CD4-positive, alpha-beta T cell (primary cell): ENCODE results near the gene BTBD1. TPM values are rescaled to one million over a fixed set of nuclear protein-coding genes. Genes with fewer than 3 reads are reported as not detected.

Experiments
- ATAC-seq: fragments of 200-7000 bp; cut with Tn5 transposase; one replicate; pipeline ENCODE4 v1.10.0; 2022; ENCODE audit warnings: mild to moderate bottlenecking; ENCODE audit not compliant: poor library complexity
- CTCF ChIA-PET: fragments of 350-600 bp; sonication (Branson Sonifier 250); formaldehyde crosslinking; loops from one replicate; lab custom pipeline; 2021; ENCODE audit warnings: antibody characterized with exemption, inconsistent platforms; lab: Charles Lee
- POLR2A ChIA-PET: fragments of 350-600 bp; sonication (Branson Sonifier 250); formaldehyde crosslinking; loops from one replicate; lab custom pipeline; 2021; ENCODE audit warnings: antibody characterized with exemption, inconsistent platforms; lab: Charles Lee
- DNase-seq, 14 experiments: peaks; one replicate each; pipeline ENCODE4 v3.0.0-alpha.2; 2013 to 2020; ENCODE audit warnings: mixed read lengths in 2 of 14
- H3K27ac ChIP-seq, 2 donors: one replicate each; pipeline versions ENCODE4 v1.5.1 to v1.7.0; 2013; ENCODE audit warnings: low read length in 2 of 2, low read depth in 1 of 2, mild to moderate bottlenecking in 1 of 2
- H3K27me3 ChIP-seq, 2 experiments: 1 replicate in 1 of 2; 2 replicates in 1 of 2; pipeline versions ENCODE4 v1.6.1 to v1.7.0; 2013; ENCODE audit warnings: low read length in 2 of 2, control low read depth in 1 of 2, mild to moderate bottlenecking in 1 of 2, moderate library complexity in 1 of 2; ENCODE audit not compliant: insufficient read depth in 2 of 2, control insufficient read depth in 1 of 2
- H3K36me3 ChIP-seq: one replicate; pipeline ENCODE4 v1.6.1; 2013; ENCODE audit warnings: low read length, control low read depth; ENCODE audit not compliant: insufficient read depth
- H3K4me1 ChIP-seq: one replicate; pipeline ENCODE4 v1.6.1; 2013; ENCODE audit warnings: low read length, control low read depth; ENCODE audit not compliant: insufficient read depth
- H3K4me3 ChIP-seq: one replicate; pipeline ENCODE4 v1.5.1; 2013; ENCODE audit warnings: mild to moderate bottlenecking, low read length, moderate library complexity
- H3K9me3 ChIP-seq, 2 experiments: 1 replicate in 1 of 2; 2 replicates in 1 of 2; pipeline versions ENCODE4 v1.6.1 to v1.7.0; 2013; ENCODE audit warnings: low read length in 2 of 2, mild to moderate bottlenecking in 2 of 2, control low read depth in 1 of 2, moderate library complexity in 1 of 2; ENCODE audit not compliant: control insufficient read depth in 1 of 2, insufficient read depth in 1 of 2
- H3K27ac Mint-ChIP-seq: one replicate; pipeline ENCODE4 v1.8.0; 2020; ENCODE audit warnings: mixed read lengths
- H3K27me3 Mint-ChIP-seq: one replicate; pipeline ENCODE4 v1.8.0; 2021; ENCODE audit warnings: mixed read lengths
- H3K36me3 Mint-ChIP-seq: one replicate; pipeline ENCODE4 v1.8.0; 2021; ENCODE audit warnings: low read depth, mixed read lengths
- H3K4me1 Mint-ChIP-seq: one replicate; pipeline ENCODE4 v1.8.0; 2021; ENCODE audit warnings: low read depth, mixed read lengths
- H3K4me3 Mint-ChIP-seq: one replicate; pipeline ENCODE4 v1.8.0; 2020; ENCODE audit warnings: mild to moderate bottlenecking, mixed read lengths
- H3K9me3 Mint-ChIP-seq: one replicate; pipeline ENCODE4 v1.8.0; 2020; ENCODE audit warnings: mixed read lengths
- CTCF ChIP-seq: fragments of 200-600 bp; IDR thresholded peaks from one replicate; pipeline ENCODE4 v1.8.0; 2022; ENCODE audit warnings: antibody characterized with exemption, mild to moderate bottlenecking
- intact Hi-C, 2 experiments: fragments of 100-400 bp; cut with DNase I in 1 of 2; cut with micrococcal nuclease in 1 of 2; formaldehyde crosslinking; loops; one replicate each; pipeline versions ENCODE4 v1.15.1 to v1.9.0; 2023 to 2025; cut with DNase I, micrococcal nuclease
- total RNA-seq, 174 experiments: library from RNA in 2 of 174; stranded (reverse) in 2 of 174; gene quantifications; one replicate each; pipeline ENCODE4 v1.2.3 and lab custom pipeline; 2021 to 2026

Gene BTBD1
- total RNA-seq, 2 experiments from 2014 or later = 26.3 to 27.5 TPM

GRCh38 chr15:82970078-82970686 is 96.9 kb downstream of the BTBD1 start:
- Mint-ChIP-seq H3K27me3 (no peaks in the 10 kb centered on the region), H3K36me3 (no peaks in the 10 kb centered on the region), H3K27ac (no peak overlapping the region), H3K4me3 (no peak overlapping the region), H3K4me1 (no peaks in the 10 kb centered on the region), H3K9me3 (no peaks in the 10 kb centered on the region)
- intact Hi-C loops = no loop called here
- Histone ChIP-seq H3K4me3 (no peak overlapping the region), H3K4me1 (no peaks in the 10 kb centered on the region), H3K9me3 (no peaks in the 10 kb centered on the region), H3K27me3 (no peaks in the 10 kb centered on the region), H3K27ac (no peak overlapping the region), H3K36me3 (no peaks in the 10 kb centered on the region)
- TF ChIP-seq CTCF = no peak
- CTCF ChIA-PET = no interaction called here
- no peak for DNase-seq
- no peak for ATAC-seq
- POLR2A ChIA-PET = no interaction called here

- POLR2A ChIA-PET = interaction anchor here (0.6 kb wide), 1 partner anchor 127 kb away, joined by 3 read pairs; no protein-coding TSS in a partner anchor
- no peak overlapping the region for H3K4me3 Mint-ChIP-seq
- ATAC-seq (no peak), DNase-seq (no peak)
- Histone ChIP-seq H3K27me3 (no peaks in the 10 kb centered on the region), H3K4me3 (no peak overlapping the region), H3K36me3 (no peaks in the 10 kb centered on the region), H3K27ac (no peak overlapping the region), H3K9me3 (no peaks in the 10 kb centered on the region), H3K4me1 (no peaks in the 10 kb centered on the region)
- intact Hi-C loops = no loop called here
- no peaks in the 10 kb centered on the region for H3K27me3 Mint-ChIP-seq
- H3K36me3 Mint-ChIP-seq = no peaks in the 10 kb centered on the region
- H3K9me3 Mint-ChIP-seq = no peaks in the 10 kb centered on the region
- no peak for TF ChIP-seq CTCF
- CTCF ChIA-PET = no interaction called here
- H3K4me1 Mint-ChIP-seq = no peaks in the 10 kb centered on the region
- no peak overlapping the region for H3K27ac Mint-ChIP-seq
These were observed 97.7 kb downstream of the BTBD1 start for GRCh38 chr15:82969353-82969752.

- H3K36me3 Mint-ChIP-seq = no peaks in the 10 kb centered on the region
- Histone ChIP-seq H3K36me3 (no peaks in the 10 kb centered on the region), H3K27me3 (no peaks in the 10 kb centered on the region), H3K4me1 (no peaks in the 10 kb centered on the region), H3K9me3 (no peaks in the 10 kb centered on the region), H3K27ac (no peak overlapping the region), H3K4me3 (no peak overlapping the region)
- CTCF ChIA-PET = no interaction called here
- H3K9me3 Mint-ChIP-seq = no peaks in the 10 kb centered on the region
- no peak overlapping the region for H3K27ac Mint-ChIP-seq
- ATAC-seq (no peak), DNase-seq (no peak)
- H3K4me3 Mint-ChIP-seq = no peak overlapping the region
- intact Hi-C loops = no loop called here
- H3K4me1 Mint-ChIP-seq = no peaks in the 10 kb centered on the region
- POLR2A ChIA-PET = no interaction called here
- no peak for TF ChIP-seq CTCF
- no peaks in the 10 kb centered on the region for H3K27me3 Mint-ChIP-seq
These were observed 99.0 kb downstream of the BTBD1 start for GRCh38 chr15:82968066-82968465.
